IPS DF 4.7 (cell line): ENCODE data around the gene CUL2.
"Not testable (repeated sequence)": the region's sequence is repeated elsewhere in the genome, so short reads cannot be mapped to it uniquely, and the experiment has no call there.

Experiments used
- DNase-seq: peaks from one replicate; pipeline ENCODE4 v3.0.0-alpha.2; 2013; ENCODE audit warnings: low spot score; ENCODE audit errors: extremely low read depth

The CUL2 gene

GRCh38 chr10:35079763-35080162, 10.4 kb downstream of the CUL2 start:
- DNase-seq = no peak

- no peak for DNase-seq
Observed at GRCh38 chr10:35079265-35079664, 10.9 kb downstream of the CUL2 start.

- DNase-seq = no peak
Observed at GRCh38 chr10:35075228-35075627, 14.9 kb downstream of the CUL2 start.

- no peak for DNase-seq
Observed at GRCh38 chr10:35074266-35074665, 15.9 kb downstream of the CUL2 start.

GRCh38 chr10:35070521-35070920, 19.6 kb downstream of the CUL2 start:
- no peak for DNase-seq

GRCh38 chr10:35063837-35064454, 26.2 kb downstream of the CUL2 start:
- no peak for DNase-seq

- DNase-seq = no peak
Observed at GRCh38 chr10:35059481-35059880, 30.7 kb downstream of the CUL2 start.

- no peak for DNase-seq
Observed at GRCh38 chr10:35058686-35059085, 31.5 kb downstream of the CUL2 start.

- DNase-seq = no peak
Observed at GRCh38 chr10:35058134-35058533, 32.0 kb downstream of the CUL2 start.

- DNase-seq = no peak
Observed at GRCh38 chr10:35056686-35057085, 33.5 kb downstream of the CUL2 start.

- DNase-seq = no peak
Observed at GRCh38 chr10:35056133-35056532, 34.0 kb downstream of the CUL2 start.

- no peak for DNase-seq
Observed at GRCh38 chr10:35050568-35050967, 39.6 kb downstream of the CUL2 start.

- DNase-seq = no peak
Observed at GRCh38 chr10:35046074-35046473, 44.1 kb downstream of the CUL2 start.

GRCh38 chr10:35045275-35045674, 44.9 kb downstream of the CUL2 start:
- DNase-seq = not testable (repeated sequence)

- no peak for DNase-seq
Observed at GRCh38 chr10:35043796-35044344, 46.3 kb downstream of the CUL2 start.

GRCh38 chr10:35042783-35043182, 47.4 kb downstream of the CUL2 start:
- DNase-seq = no peak

GRCh38 chr10:35041502-35041879, 48.6 kb downstream of the CUL2 start:
- no peak for DNase-seq

GRCh38 chr10:35040760-35041501, 49.2 kb downstream of the CUL2 start:
- DNase-seq = no peak

- no peak for DNase-seq
Observed at GRCh38 chr10:35037104-35037503, 53.0 kb downstream of the CUL2 start.

GRCh38 chr10:35035606-35036005, 54.5 kb downstream of the CUL2 start:
- no peak for DNase-seq

GRCh38 chr10:35027567-35027966, 62.6 kb downstream of the CUL2 start:
- DNase-seq = no peak

- DNase-seq = no peak
Observed at GRCh38 chr10:35025916-35026315, 64.2 kb downstream of the CUL2 start.

GRCh38 chr10:35020481-35020880, 69.7 kb downstream of the CUL2 start:
- DNase-seq = no peak
